Kidney (tissue), 14 donors: ENCODE measurements around the gene GIPC3. TPM values are rescaled to one million over a fixed set of nuclear protein-coding genes. Genes with fewer than 3 reads are reported as not detected.

ENCODE experiments used
- DNase-seq, 5 donors: peaks; one replicate each; pipeline ENCODE4 v3.0.0-alpha.2; 2013 to 2020
- FAIRE-seq: peaks from 2 replicates; lab custom pipeline; 2012; peaks lifted over from hg19 to GRCh38; lab: Jason Lieb, UNC
- H3K27ac ChIP-seq, 2 donors: one replicate each; pipeline ENCODE4 v1.7.0; 2013; ENCODE audit warnings: low read depth in 2 of 2, low read length in 2 of 2, inconsistent platforms in 1 of 2
- H3K27me3 ChIP-seq: one replicate; pipeline ENCODE4 v1.7.1; 2013; ENCODE audit warnings: low read length, inconsistent platforms; ENCODE audit not compliant: control insufficient read depth, insufficient read depth
- H3K36me3 ChIP-seq, 3 donors: one replicate each; pipeline versions ENCODE4 v1.7.0 to v1.7.1; 2013; ENCODE audit warnings: low read length in 3 of 3, control low read depth in 1 of 3, inconsistent platforms in 1 of 3; ENCODE audit not compliant: insufficient read depth in 3 of 3, control insufficient read depth in 2 of 3
- H3K4me1 ChIP-seq, 3 donors: one replicate each; pipeline versions ENCODE4 v1.7.0 to v1.7.1; 2013; ENCODE audit warnings: low read length in 3 of 3, inconsistent platforms in 1 of 3, low read depth in 1 of 3; ENCODE audit not compliant: control insufficient read depth in 2 of 3, insufficient read depth in 2 of 3
- H3K4me3 ChIP-seq, 3 donors: one replicate each; pipeline versions ENCODE4 v1.7.0 to v1.8.1; 2013; ENCODE audit warnings: low read length in 3 of 3, control low read depth in 1 of 3, inconsistent platforms in 1 of 3
- H3K9ac ChIP-seq, 3 donors: one replicate each; pipeline versions ENCODE4 v1.7.0 to v1.7.1; 2013; ENCODE audit warnings: low read length in 3 of 3, control low read depth in 1 of 3, inconsistent platforms in 1 of 3
- H3K9me3 ChIP-seq, 3 donors: one replicate each; pipeline versions ENCODE4 v1.7.0 to v1.7.1; 2013; ENCODE audit warnings: low read length in 3 of 3, control low read depth in 1 of 3, inconsistent platforms in 1 of 3; ENCODE audit not compliant: control insufficient read depth in 2 of 3, insufficient read depth in 1 of 3
- CTCF ChIP-seq: IDR thresholded peaks from 3 replicates; pipeline ENCODE4 v1.5.1; 2012; ENCODE audit warnings: mild to moderate bottlenecking, moderate library complexity, borderline replicate concordance; ENCODE audit not compliant: insufficient read depth; ENCODE audit errors: extremely low read depth
- intact Hi-C: fragments of 100-400 bp; cut with DNase I; formaldehyde crosslinking; loops from one replicate; pipeline ENCODE4 v1.11.1; 2022
- polyA plus RNA-seq: library from polyadenylated mRNA; stranded (reverse); fragments of 350-450 nt; fragmentation: Illumina TruSeq; extraction: RNeasy Lipid Tissue Mini Kit (QIAGEN cat#74804); gene quantifications from one replicate; pipeline ENCODE4 v1.2.3, GENCODE V29; 2014; ENCODE audit warnings: low read depth, low replicate concordance; ENCODE audit not compliant: insufficient read depth
- total RNA-seq: library from RNA; stranded (reverse); fragmentation: NEBNext Ultra II Directional; extraction: Animal tissue kit (Norgen Biotek cat#: 25700); gene quantifications from one replicate; pipeline ENCODE4 v1.2.1, GENCODE V29; 2021
- donor health status: control.
- donor health status: control.
- donor health status: control.
- donor health status: control.
- donor health status: control.
- donor health status: DM: yes; HTN: yes; CAD: no.
- donor health status: Normal renal cell carcinoma (clear cell type).

GIPC3 gene
- total and polyA plus RNA-seq, 2 donors from 2014 or later, result 2.1 TPM

- no peak overlapping the region for H3K27ac ChIP-seq
- peaks cover 0 to 2% (median 0%) of the 10 kb centered on the region in 3 donors for H3K9me3 ChIP-seq
- H3K9ac ChIP-seq, result no peak overlapping the region
- peaks cover 4 to 19% (median 12%) of the 10 kb centered on the region in 3 donors for H3K4me1 ChIP-seq
- no peaks in the 10 kb centered on the region for H3K36me3 ChIP-seq
- H3K27me3 ChIP-seq, result peaks cover 9% of the 10 kb centered on the region
- intact Hi-C loops, result no loop called here
- DNase-seq (no peak), FAIRE-seq (no peak)
- no peak for TF ChIP-seq CTCF
- H3K4me3 ChIP-seq, result no peak overlapping the region
These were observed 15.7 kb downstream of the GIPC3 start for GRCh38 chr19:3601021-3601420.

- intact Hi-C loops, result no loop called here
- FAIRE-seq, result no peak
These were observed 18.0 kb downstream of the GIPC3 start for GRCh38 chr19:3603121-3603811.

GRCh38 chr19:3604227-3604986 lies 19.1 kb downstream of the GIPC3 start:
- no peak for TF ChIP-seq CTCF
- H3K4me3 ChIP-seq, result no peak overlapping the region
- H3K4me1 ChIP-seq, result peaks cover 4 to 28% (median 12%) of the 10 kb centered on the region in 3 donors
- no peaks in the 10 kb centered on the region for H3K36me3 ChIP-seq
- peaks cover 0 to 2% (median 0%) of the 10 kb centered on the region in 3 donors for H3K9me3 ChIP-seq
- DNase-seq (peak in 1 of 5 donors; percentile 31), FAIRE-seq (no peak)
- peak overlapping the region in 1 of 3 donors; percentile 40 for H3K9ac ChIP-seq
- peaks cover 9% of the 10 kb centered on the region for H3K27me3 ChIP-seq
- intact Hi-C loops, result no loop called here
- H3K27ac ChIP-seq, result peak overlapping the region; percentile 45 to 78

More at GRCh38 chr19:3603121-3603811, 18.0 kb downstream of the GIPC3 start:
- peaks cover 9% of the 10 kb centered on the region for H3K27me3 ChIP-seq
- H3K4me1 ChIP-seq, result peaks cover 4 to 24% (median 12%) of the 10 kb centered on the region in 3 donors
- peaks cover 0 to 2% (median 0%) of the 10 kb centered on the region in 3 donors for H3K9me3 ChIP-seq
- peak overlapping the region in 1 of 3 donors; percentile 17 for H3K4me3 ChIP-seq
- peak overlapping the region; percentile 63 to 78 for H3K27ac ChIP-seq
- peak in 4 of 5 donors; percentile 59 to 89 (median 65) for DNase-seq
- no peaks in the 10 kb centered on the region for H3K36me3 ChIP-seq
- TF ChIP-seq CTCF, result no peak
- peak overlapping the region in 1 of 3 donors; percentile 40 for H3K9ac ChIP-seq
